GM18519 (cell line): ENCODE measurements around the gene ARAP3.
"Not testable (repeated sequence)": the region's sequence is repeated elsewhere in the genome, so short reads cannot be mapped to it uniquely, and the experiment has no call there.

Source experiments
- ATAC-seq: cut with Tn5 transposase; IDR thresholded peaks from one replicate; pipeline ENCODE4 v1.9.1; 2021; ENCODE audit warnings: mild to moderate bottlenecking, moderate library complexity; ENCODE audit not compliant: unreplicated experiment, low FRiP score

Gene ARAP3, protein sequence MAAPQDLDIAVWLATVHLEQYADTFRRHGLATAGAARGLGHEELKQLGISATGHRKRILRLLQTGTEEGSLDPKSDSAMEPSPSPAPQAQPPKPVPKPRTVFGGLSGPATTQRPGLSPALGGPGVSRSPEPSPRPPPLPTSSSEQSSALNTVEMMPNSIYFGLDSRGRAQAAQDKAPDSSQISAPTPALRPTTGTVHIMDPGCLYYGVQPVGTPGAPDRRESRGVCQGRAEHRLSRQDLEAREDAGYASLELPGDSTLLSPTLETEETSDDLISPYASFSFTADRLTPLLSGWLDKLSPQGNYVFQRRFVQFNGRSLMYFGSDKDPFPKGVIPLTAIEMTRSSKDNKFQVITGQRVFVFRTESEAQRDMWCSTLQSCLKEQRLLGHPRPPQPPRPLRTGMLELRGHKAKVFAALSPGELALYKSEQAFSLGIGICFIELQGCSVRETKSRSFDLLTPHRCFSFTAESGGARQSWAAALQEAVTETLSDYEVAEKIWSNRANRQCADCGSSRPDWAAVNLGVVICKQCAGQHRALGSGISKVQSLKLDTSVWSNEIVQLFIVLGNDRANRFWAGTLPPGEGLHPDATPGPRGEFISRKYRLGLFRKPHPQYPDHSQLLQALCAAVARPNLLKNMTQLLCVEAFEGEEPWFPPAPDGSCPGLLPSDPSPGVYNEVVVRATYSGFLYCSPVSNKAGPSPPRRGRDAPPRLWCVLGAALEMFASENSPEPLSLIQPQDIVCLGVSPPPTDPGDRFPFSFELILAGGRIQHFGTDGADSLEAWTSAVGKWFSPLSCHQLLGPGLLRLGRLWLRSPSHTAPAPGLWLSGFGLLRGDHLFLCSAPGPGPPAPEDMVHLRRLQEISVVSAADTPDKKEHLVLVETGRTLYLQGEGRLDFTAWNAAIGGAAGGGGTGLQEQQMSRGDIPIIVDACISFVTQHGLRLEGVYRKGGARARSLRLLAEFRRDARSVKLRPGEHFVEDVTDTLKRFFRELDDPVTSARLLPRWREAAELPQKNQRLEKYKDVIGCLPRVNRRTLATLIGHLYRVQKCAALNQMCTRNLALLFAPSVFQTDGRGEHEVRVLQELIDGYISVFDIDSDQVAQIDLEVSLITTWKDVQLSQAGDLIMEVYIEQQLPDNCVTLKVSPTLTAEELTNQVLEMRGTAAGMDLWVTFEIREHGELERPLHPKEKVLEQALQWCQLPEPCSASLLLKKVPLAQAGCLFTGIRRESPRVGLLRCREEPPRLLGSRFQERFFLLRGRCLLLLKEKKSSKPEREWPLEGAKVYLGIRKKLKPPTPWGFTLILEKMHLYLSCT (N-terminal part only)

DNA sequence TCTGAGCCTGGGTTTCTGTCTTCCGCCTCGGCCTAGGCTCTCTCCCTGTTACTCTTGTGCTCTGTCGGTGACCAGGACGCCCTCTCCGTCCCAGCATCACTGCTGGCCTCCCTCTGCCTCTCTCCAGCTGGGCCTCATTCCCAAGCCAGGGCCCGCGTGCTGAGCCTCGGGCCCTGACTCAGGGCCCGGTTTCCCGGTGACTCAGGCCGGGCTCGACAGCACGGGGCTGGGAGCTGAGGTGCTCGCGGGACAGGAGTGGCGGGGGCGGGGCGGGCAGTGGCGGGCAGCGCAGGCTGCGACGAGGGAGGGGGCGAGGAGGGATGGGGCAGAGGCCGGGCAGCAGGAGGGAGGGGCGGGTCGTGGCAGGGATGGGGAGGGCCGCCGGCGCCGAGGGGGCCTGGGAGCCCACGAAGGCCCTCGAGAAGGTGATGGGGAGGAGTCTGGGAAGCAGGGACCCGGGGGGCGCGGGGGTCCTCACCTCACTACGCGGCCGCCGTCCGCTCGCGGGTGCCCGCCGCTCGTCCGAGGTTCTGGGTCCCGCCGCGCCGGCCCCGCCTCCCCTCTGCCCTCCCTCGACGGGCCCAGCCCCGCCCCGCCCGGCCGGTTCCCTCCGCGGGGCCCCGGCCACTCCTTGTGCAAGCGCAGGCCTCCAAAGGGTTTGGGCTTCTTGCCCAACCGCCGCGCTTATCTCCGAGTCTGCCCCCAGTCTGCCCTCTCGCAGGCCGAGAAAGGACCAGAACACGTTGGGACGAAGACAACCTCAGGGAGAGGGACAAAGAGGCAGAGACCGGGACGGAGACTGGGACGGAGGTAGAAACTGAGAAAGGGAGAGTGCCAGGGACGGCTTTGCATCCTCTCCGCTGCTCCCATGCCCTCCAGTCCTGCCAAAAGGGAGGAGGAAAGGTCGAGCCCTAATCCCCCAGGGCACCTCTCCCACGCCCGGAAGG, at the start of gene ARAP3:
TSS of gene ARAP3 (minus strand) at position 536 of the 947 bp plus-strand sequence. CDS start 1,744 bp downstream, outside the sequence.
- ATAC-seq, result no peak

DNA sequence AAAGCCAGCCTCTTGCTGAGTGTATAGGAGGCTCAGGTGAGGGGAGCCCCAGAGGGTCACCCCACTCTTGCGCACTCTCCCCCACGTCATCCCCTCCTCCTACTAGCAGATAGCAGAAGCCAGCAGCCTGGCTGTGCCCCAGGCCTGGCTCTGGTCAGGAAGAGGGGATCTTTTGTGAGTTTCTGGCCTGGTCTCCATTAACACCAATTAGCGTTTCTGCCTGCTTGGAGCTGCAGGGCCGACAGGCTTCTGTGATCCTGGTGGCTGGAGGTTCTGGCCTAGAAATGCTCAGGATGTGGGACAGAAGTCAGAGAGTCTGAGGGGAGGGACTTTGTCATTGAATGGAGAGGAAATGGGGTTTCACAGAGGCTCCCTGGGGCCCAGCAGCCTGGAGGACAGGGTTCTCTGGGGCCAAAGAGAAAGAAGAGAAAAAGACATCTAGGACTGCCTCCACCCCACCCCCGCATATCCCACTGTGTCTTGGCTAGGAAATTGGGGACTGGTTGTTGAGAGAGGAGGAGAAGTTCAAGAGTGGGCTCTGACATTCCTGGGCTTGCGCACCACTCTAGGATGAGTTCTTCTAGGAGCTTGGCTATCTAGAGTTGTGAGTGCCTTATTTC, 47.5 kb upstream of the ARAP3 start:
- no peak for ATAC-seq

DNA sequence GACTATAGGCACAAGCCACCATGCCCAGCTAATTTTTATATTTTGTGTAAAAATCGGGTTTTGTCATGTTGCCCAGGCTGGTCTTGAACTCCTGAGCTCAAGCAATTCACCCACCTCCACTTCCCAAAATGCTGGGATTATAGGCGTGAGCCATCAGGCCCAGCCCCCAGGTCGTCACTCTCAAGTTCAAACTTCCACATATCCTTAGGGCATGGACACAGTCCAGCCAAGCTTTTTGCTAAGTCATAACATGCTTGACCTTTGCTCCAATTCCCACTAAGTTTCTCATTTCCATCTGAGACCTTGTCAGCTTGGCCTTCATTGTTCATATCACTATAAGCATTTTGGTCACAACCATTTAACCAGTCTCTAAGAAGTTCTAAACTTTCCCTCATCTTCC, 43.9 kb upstream of the ARAP3 start:
- ATAC-seq, result no peak

DNA sequence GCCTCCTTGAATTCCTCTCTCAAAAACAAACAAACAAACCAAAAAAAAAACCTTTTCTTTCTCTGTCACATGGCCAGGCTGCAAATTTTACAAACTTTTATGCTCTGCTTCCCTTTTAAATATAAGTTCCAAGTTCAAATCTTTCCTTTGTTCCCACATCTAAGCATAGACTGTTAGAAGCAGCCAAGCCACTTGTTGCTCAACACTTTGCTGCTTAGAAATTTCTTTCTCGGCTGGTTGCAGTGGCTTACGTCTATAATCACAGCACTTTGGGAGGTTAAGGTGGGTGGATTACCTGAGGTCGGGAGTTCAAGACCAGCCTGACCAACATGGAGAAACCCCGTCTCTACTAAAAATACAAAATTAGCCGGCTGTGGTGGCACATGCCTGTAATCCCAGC, 43.1 kb upstream of the ARAP3 start:
- not testable (repeated sequence) for ATAC-seq

DNA sequence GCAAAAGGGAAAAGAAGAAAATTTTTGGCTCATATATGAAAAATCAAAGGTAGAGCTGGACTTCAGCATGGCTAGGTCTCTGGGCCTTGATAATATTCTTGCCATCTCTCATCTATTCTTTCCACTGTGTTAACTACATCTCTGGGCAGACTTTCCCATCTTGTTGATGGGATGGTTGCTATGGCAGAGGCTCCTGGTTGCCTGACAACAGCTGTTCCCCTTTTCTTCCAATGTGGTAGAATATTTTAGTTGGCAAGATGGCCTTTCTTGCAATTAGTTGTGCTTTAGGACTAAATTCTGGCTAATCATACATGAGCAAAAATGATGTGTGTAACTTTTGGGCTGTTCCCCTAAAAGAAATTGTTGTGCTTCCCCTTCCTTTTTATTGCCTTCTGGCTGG, 40.2 kb upstream of the ARAP3 start:
- no peak for ATAC-seq

DNA sequence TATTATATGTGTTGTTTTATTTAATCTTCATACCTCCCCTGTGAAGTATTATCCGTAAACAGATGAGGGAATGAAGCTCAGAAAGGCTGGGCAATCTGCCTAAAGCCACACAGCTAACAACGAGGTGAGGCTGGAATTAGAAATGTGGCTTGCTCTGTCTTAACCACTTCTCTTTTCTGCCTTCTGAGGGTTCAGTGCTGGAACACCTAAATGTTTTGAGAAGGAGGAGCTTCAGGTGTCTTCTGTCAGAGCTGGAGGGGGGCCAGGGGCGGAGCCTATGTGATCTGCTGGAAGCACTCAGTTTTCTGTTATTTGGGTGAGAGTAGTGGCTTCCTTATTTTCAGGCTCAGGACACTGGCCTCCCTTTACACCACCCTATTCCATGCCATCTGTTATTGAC, 35.0 kb upstream of the ARAP3 start:
- no peak for ATAC-seq

DNA sequence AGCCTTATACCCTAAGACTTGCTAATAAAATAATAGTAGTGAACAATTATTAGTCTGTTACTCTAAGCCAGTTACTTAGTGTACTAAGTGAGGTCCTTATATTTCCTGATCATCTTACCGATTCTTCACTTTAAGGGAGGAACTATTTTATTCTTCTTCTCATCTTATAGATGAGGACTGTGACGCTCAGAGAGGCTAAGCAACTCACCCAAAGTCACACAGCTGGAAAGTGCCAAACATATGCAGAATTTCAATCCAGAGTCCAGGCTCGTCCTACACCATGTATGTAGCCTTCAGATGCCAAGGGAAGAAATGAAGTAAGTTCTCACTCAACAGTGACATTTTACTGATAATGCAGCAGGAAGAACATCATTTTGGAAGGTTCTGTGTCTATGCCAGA, 34.4 kb upstream of the ARAP3 start:
- no peak for ATAC-seq

DNA sequence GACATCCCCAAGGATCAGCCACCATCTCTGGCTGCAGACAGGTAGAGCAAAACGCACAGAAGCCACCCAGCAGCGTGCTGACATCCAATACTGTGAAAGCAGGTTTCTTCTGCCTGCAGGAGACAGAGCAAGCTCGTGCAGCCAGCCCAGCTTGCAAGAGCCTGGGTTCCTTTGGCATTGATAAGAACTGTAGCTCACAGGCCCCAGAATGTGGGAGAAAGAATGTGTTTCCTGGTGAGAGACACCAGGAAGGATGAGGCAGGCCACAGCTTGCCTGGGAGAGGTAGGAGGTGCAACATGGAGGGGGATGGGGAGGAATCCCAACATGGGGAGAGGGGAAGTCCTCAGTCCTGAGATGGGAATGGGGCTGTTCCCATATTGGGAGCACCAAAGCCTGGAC, 34.0 kb upstream of the ARAP3 start:
- no peak for ATAC-seq

DNA sequence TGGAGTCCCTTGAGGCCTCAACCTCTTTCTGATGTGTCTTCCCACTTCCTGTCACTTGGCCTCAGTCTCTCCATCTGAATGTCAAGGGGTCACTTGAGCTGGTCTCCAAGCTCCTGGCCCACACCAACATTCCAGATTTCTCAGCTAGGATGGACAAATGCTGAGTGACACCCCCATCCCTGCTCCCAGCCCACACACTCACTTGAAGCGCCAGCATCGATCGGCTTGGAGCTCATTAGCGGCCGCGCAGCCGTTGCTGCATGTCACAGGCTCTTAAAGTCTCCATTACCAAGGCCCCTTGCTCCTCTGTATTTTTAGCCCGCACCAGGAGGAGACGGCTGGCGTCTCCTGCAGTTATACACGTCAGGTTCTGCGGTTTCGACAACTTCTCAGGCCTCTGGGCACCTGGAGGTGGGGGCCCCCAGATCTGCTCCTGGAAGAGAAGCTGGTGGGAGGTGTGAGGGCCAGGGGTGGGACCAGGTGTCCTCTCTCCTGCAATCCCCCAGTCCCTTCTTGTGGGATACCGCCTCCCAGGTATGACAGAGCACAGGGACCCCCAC, 33.4 kb upstream of the ARAP3 start:
- ATAC-seq, result no peak

DNA sequence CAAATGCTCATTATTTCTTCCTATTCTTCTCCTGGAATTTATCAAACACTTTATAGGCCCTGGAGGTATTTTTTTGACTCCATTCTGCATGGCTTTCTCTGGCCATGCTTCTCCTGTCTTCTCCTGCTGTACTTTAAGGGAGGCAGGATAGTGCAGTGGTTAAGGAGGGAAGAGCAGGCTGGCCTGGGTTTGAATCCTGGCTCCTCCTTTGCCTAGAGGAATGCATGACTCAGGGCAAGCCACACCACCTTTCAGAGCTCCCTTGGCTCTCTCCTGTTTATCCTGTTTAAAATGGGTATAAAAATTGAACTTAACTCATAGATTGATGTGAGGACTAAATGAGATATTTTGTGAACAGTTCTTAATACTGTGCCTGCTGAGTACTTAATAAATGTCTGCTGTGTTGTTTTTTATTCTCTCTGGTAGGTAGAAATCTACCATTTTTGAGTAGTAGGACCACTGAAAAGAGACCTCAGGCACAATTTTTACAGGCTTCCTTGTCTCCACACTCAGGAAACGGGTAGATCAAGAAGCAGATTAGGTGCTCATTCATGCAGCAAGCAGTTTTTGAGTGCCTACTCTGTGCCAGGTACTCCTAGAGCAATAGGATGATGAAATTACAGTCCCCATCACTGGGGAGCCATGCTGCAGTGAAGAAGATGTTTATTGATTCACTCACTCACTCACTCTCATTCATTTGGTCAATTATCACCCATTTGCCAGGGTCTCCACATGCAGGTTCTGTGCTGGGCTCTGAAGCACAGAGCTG, 32.7 kb upstream of the ARAP3 start:
- ATAC-seq, result no peak

DNA sequence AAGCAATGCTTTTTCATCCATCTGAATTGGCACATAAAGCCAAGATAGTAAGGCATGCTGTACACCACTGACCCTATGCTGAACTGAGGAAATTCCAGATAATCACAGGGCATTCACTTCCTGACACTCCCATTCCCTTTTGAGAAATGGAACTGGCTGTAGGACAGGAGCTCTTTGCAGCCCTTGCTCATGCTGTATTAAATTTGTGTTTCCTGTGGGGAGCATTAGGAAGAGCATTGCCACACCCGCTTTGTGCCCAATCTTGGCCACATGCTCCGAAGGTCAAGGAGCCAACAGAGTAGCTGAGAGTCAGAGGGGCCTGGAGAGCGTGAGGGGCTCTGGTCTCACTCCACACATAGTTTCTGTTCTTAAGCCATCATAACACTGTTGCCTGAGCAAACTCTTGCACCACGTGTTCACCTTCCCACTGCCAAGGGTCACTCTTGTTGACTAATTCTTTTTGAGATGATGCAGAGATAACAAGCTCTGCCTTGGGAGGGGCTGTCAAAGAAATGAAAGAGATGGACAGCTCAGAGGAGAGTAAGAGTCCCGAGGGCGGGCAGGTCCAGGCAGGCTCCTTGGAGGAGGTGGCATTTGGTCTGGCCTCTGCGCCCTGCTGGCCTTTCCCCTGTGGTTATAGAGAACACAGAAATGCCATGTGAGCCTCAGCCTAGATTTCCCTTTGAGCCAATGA, 31.7 kb upstream of the ARAP3 start:
- ATAC-seq, result no peak

DNA sequence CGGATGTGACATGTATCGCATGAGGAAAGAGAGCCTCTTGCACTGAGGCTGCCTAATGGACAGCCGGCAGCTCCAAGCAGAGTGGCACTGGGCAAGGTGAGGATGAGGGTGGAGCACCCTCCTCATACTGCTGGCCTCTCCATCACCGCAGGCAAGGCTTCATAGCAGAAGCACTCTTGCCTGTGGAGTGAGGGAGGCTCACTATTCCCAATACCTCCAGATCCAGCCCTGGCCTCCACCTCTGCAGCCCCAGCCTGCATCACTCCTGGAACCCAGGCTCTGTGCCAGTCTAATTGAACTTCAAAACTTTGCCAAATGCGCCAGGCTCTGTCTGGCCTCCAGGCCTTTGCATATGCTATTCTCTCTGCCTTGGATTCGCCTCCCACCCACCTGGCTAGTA, 29.7 kb upstream of the ARAP3 start:
- no peak for ATAC-seq

DNA sequence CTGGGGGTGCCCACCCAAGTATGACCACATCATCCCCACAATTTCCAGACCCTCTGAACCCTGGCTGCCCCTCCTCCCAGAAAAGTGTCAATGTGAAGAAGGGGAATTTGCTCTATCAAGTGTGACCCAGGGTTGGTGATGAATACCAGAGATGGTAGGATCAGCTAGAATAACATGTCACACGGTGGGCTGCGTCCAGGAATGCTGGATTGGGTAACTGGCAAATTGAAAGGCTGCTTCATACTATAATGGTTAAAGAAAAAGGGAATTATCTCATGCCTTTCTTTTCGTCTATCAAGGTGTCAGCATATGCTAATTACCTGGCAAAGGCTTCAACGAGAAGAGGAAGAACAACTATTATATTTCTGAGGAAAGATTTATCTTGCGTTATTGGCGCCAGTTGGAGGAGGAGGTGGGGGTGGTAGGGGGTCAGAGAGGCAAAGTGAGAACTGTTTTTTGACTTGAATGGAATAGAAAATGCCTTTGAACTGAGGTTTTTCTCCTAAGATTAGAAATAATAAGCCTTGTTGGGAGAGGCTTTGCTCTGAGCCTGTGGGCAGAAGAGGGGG, 27.8 kb upstream of the ARAP3 start:
- ATAC-seq, result no peak

DNA sequence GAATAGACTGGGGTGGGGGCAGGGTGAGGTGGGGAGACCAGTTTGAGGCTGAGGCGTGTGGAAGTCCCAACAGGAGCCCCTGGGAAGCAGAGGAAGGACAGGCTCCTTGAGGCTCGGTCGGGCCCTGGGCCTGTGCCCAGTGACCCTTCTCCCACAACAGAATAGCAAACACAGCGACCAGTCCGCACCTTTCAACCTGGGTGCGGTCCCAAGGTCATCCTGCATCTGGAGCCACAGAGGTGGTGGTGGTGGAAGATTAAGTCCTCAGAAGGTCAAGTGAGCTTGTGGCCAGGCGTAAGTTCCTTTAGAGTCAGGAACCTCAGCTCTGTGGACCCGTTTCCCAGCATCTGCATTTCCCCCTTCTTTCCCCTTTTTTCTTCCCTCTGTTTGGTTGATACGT, 26.0 kb upstream of the ARAP3 start:
- no peak for ATAC-seq

DNA sequence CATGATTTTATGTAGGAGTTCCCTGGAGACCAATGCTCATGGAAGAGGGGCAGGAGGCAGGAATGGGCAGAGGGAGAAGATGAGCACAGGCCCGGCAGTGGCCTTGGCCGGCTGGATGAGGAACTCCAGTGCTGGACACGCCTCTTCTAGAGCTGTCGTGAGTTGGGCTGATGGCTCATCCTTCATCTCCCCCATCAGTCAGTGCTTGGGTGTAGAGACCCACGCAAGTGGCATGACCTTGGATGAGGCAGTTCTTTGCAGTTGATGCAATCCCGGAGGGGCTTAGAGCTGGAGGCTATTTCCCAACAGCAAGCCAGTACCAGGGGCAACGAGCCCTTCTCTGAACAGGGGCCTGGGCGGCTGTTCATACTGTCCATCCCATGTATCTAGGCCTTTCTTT, 25.5 kb upstream of the ARAP3 start:
- ATAC-seq, result no peak

DNA sequence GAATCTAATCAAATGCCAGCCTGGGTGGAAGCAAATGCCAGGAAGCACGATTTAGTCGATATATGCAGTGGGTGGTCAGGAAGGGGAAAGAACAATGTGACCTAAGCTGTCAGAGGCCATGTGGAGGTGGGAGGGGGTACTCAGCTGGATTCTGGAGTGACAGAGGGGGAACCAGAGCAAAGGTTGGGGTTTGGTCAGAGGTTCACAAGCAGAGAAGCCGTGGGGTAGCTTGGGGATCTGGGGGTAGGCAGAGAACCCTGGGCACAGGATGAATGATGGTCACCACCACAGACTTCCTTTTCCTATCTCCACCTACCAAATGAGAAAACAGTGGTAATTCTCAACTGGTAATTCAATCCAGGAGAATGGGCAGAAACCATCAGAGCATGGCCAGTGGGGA, 24.1 kb upstream of the ARAP3 start:
- ATAC-seq, result no peak

DNA sequence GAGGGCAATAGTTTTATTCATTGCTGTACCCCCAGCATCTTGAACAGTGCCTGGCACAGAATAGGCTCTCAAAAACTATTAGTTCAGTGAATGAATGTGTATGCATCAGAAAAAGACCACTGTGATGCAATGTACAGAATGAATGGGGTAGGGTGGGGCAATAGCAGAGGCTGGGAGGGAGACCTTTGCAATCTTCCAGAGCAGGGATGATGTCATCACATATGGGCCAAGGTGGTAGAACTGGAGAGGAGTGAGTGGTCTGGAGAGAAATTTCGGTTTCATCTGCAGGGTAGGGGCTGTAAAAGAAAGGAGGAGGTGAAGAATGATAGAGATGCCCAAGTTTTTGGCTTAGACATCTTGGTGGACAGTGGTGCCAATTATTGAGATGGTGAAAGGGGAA, 23.4 kb upstream of the ARAP3 start:
- no peak for ATAC-seq
